GM12891 (cell line): ENCODE measurements around the gene FNDC10.
"Not testable (repeated sequence)": the region's sequence is repeated elsewhere in the genome, so short reads cannot be mapped to it uniquely, and the experiment has no call there.

ENCODE experiments used
- DNase-seq: peaks from one replicate; pipeline ENCODE4 v3.0.0; 2011; ENCODE audit warnings: low spot score; ENCODE audit not compliant: insufficient read length
- FAIRE-seq: peaks from 2 replicates; lab custom pipeline; 2011; peaks lifted over from hg19 to GRCh38; lab: Jason Lieb, UNC
- PAX5 ChIP-seq: IDR thresholded peaks from 2 replicates; pipeline ENCODE4 v1.6.1; 2011; ENCODE audit warnings: low read length, moderate library complexity, mild to moderate bottlenecking; ENCODE audit not compliant: insufficient read depth, severe bottlenecking
- POLR2A ChIP-seq: IDR thresholded peaks from 2 replicates; pipeline ENCODE4 v1.6.1; 2011; ENCODE audit warnings: low read depth, low read length, control low read depth
- POLR2AphosphoS5 ChIP-seq: IDR thresholded peaks from 2 replicates; pipeline ENCODE4 v1.6.1; 2011; ENCODE audit warnings: low read depth, low read length, control low read depth
- POU2F2 ChIP-seq: IDR thresholded peaks from 2 replicates; pipeline ENCODE4 v1.6.1; 2011; ENCODE audit warnings: low read depth, mild to moderate bottlenecking, control low read depth, low read length, moderate library complexity
- SPI1 ChIP-seq: IDR thresholded peaks from 2 replicates; pipeline ENCODE4 v1.6.1; 2011; ENCODE audit warnings: low read depth, low read length, control low read depth
- TAF1 ChIP-seq: IDR thresholded peaks from 2 replicates; pipeline ENCODE4 v1.6.1; 2011; ENCODE audit warnings: low read depth, low read length, control low read depth

Gene FNDC10

GRCh38 chr1:1564268-1564667 is 35.7 kb downstream of the FNDC10 start:
- TF ChIP-seq SPI1, result no peak
- peak; percentile 74; the same call in 1 of the 2 replicates for TF ChIP-seq POLR2AphosphoS5
- peak; percentile 24; the same call in 1 of the 2 replicates for TF ChIP-seq POLR2A
- no peak for FAIRE-seq
- DNase-seq, result no peak

- TF ChIP-seq PAX5 (no peak), POLR2A (no peak), TAF1 (no peak), POU2F2 (no peak), SPI1 (no peak), POLR2AphosphoS5 (no peak)
- no peak for FAIRE-seq
- DNase-seq, result no peak
These were observed 36.2 kb downstream of the FNDC10 start for GRCh38 chr1:1563688-1564087.

GRCh38 chr1:1562556-1563195 is 37.3 kb downstream of the FNDC10 start:
- FAIRE-seq (no peak), DNase-seq (no peak)
- TF ChIP-seq POLR2AphosphoS5 (peak; percentile 57; the same call in 1 of the 2 replicates), SPI1 (no peak)

DNA sequence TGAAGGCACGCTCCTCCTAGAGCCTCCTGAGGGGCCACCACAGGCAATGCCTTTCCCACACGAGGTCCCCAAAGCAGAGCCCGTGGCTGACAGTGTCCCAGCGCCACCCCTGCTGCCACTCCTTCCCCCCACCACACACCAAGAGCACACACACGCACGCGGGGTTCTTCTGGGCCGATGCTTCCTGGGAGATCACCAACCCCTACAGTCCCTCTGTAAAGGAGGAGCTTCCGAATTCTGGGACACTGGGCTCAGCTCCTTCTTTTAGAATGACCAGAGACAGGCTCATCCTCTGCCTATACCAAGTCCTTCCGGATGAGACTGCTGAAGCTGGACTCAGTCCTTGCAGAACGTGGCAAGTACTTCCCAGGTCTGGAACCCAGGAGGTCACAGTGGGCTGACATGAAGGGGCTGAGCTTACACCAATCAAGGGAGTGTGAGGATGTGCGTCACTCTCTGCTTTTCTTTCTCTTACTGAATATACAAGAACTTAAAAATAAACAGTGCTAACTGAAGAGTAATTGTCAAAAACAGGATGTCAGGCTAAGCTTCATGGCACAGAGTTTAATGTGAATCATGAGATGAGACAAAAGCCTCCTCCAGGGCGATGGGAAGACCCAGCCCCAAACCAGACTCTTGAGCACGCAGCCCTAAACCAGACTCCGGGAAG is 38.0 kb downstream of the FNDC10 start:
- DNase-seq (no peak), FAIRE-seq (no peak)
- TF ChIP-seq POU2F2 (no peak), POLR2A (peak; percentile 49; the same call in 1 of the 2 replicates), TAF1 (0 out of 2 replicates have a peak, but pooled peaks have one; percentile 13), POLR2AphosphoS5 (no peak; the same call in 1 of the 2 replicates)

GRCh38 chr1:1560178-1560577 is 39.8 kb downstream of the FNDC10 start:
- FAIRE-seq, result no peak
- no peak; the same call in 1 of the 2 replicates for TF ChIP-seq POLR2A
- no peak; the same call in 1 of the 2 replicates for TF ChIP-seq POLR2AphosphoS5
- no peak for TF ChIP-seq POU2F2
- no peak for TF ChIP-seq SPI1
- no peak for TF ChIP-seq PAX5
- TF ChIP-seq TAF1, result no peak
- DNase-seq, result no peak

DNA sequence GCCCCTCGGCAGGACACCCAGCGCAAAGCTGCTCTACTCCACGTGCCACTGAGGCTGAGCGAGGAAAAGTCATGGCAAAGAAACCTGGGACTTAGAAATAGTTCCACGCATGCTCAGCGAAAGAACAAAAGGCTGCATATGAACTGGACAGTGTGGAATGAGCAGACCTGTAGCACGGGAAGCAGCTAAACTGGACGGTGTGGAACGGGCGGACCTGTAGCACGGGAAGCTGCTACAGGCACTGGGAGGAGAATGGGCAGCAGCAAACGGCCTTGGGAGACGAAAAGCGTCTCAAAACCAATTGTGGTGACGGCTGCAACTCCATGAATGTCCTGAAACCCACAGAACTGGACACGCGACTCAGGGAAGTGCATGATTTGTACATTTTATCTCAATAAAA is 40.9 kb downstream of the FNDC10 start:
- TF ChIP-seq TAF1, result no peak
- no peak for TF ChIP-seq SPI1
- TF ChIP-seq POU2F2, result no peak
- TF ChIP-seq POLR2AphosphoS5, result no peak
- TF ChIP-seq POLR2A, result no peak
- TF ChIP-seq PAX5, result no peak
- DNase-seq (no peak), FAIRE-seq (no peak)

GRCh38 chr1:1558591-1558990 is 41.3 kb downstream of the FNDC10 start:
- no peak for FAIRE-seq
- TF ChIP-seq POU2F2 (no peak), POLR2AphosphoS5 (no peak; the same call in 1 of the 2 replicates), TAF1 (no peak), POLR2A (peak; percentile 15; the same call in 1 of the 2 replicates)
- DNase-seq, result no peak

DNA sequence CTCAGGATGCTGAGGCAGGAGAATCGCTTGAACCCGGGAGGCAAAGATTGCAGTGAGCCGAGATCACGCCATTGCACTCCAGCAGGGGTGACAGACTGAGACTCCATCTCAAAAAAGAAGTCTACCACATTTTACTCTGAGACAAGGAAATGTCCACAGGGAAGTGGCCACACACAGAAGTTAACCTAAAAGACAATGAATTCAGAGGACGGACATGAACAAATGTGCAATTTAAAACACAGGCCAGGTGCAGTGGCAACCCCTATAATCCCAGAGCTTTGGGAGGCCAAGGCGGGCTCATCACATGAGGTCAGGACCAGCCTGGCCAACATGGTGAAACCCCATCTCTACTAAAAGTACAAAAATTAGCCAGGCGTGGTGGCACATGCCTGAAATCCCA is 42.2 kb downstream of the FNDC10 start:
- not testable (repeated sequence) for DNase-seq, FAIRE-seq

GRCh38 chr1:1556961-1557360 is 43.0 kb downstream of the FNDC10 start:
- FAIRE-seq, DNase-seq: not testable (repeated sequence)

GRCh38 chr1:1556505-1556904 is 43.4 kb downstream of the FNDC10 start:
- FAIRE-seq (no peak), DNase-seq (no peak)
- TF ChIP-seq SPI1 (no peak), POLR2AphosphoS5 (no peak)
